AG10803 (cell line): ENCODE data around the gene SMS.

Experiments
- DNase-seq: peaks from one replicate; pipeline ENCODE4 v3.0.0; 2010; ENCODE audit warnings: low read depth
- H3K4me3 ChIP-seq: 2 replicates; pipeline ENCODE4 v1.5.1; 2011; ENCODE audit warnings: mild to moderate bottlenecking, low read length, control low read depth
- TF ChIP-seq, protein P1 (sequence below): conservative IDR thresholded peaks from 2 replicates; pipeline ENCODE4 v1.5.1; 2011; ENCODE audit warnings: mild to moderate bottlenecking, low read length, control low read depth, inconsistent platforms

SMS gene

GRCh38 chrX:21926116-21926515 lies 14.4 kb upstream of the SMS start:
- DNase-seq: peak; percentile 39
- peak overlapping the region; percentile 29 for H3K4me3 ChIP-seq
- TF ChIP-seq, protein P1, sequence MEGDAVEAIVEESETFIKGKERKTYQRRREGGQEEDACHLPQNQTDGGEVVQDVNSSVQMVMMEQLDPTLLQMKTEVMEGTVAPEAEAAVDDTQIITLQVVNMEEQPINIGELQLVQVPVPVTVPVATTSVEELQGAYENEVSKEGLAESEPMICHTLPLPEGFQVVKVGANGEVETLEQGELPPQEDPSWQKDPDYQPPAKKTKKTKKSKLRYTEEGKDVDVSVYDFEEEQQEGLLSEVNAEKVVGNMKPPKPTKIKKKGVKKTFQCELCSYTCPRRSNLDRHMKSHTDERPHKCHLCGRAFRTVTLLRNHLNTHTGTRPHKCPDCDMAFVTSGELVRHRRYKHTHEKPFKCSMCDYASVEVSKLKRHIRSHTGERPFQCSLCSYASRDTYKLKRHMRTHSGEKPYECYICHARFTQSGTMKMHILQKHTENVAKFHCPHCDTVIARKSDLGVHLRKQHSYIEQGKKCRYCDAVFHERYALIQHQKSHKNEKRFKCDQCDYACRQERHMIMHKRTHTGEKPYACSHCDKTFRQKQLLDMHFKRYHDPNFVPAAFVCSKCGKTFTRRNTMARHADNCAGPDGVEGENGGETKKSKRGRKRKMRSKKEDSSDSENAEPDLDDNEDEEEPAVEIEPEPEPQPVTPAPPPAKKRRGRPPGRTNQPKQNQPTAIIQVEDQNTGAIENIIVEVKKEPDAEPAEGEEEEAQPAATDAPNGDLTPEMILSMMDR: no peak

DNA sequence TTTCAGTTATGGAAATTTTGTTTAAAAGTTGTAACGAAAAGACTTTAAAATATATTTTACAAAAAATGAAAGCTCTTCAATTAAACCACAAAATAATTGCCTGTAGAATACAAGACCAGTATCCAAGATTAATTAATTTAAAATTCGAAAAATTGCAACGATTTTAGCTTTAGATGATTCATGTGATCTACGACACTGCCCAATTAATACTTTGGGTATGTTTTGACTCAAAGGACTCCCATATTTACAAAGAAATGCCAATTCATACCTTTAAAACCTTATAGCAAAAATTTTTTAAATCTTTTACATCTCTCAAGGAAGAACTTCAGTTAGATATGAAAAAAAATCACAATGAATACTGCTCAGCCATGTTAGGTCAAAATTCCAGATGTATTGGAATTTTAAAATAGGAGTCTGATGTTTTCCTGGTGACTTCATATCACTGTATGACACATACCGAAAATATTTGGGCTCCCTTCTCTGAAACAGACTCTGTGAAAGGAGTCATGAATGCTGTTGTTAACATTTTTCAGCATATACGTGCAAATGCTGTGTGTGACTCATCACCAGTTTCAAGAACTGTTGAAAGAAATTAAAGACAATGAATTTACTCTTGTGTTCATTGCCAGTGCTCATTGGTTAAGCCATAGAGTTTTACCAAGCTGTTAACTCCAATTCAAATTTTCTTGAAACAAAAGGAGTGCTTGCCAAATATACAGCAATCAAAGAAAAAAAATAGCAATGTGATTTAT lies 13.8 kb upstream of the SMS start:
- H3K4me3 ChIP-seq: peak overlapping the region; percentile 29
- TF ChIP-seq, protein P1: no peak
- DNase-seq: peak; percentile 96

- TF ChIP-seq, protein P1: no peak
- DNase-seq: no peak
Observed at GRCh38 chrX:21929209-21929608, 11.3 kb upstream of the SMS start.

GRCh38 chrX:21930986-21931385 lies 9.5 kb upstream of the SMS start:
- no peak overlapping the region for H3K4me3 ChIP-seq
- peak; percentile 41 for DNase-seq
- TF ChIP-seq, protein P1: no peak

More at GRCh38 chrX:21929209-21929608, 11.3 kb upstream of the SMS start:
- H3K4me3 ChIP-seq: no peak overlapping the region

DNA sequence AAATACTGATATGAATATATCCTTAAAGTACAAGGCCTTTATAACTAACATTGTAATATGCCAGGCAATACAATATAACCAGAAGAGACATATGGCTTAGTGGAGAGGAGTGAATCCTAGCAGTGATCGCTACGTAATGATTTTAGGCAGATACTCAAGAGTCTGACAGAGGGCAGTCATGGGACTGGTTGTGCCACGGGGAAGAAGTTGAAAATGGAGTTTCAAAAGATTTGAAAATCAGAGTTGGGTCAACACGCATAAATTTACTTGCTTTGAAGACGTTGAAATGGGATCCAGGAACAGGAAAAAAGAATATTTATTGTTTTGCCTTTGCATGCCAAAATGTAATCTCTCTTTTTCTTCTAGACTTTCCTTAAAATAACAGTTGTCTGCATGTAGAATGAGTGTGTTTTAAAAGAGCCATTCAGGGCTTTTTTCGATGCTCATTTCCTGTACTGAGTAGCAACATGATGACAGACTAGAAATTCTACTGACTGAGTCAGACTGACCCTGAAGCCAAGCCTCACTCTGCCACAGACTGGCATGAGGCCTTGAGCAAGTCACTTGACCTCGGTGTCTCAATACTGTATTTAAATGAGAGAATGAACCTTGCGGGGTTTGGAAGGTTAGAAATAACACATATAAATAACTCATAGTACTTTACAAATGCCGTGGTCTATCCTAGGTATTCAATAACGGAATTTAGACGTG lies 8.1 kb upstream of the SMS start:
- DNase-seq: peak; percentile 87
- no peak overlapping the region for H3K4me3 ChIP-seq
- TF ChIP-seq, protein P1: no peak; the same call in 1 of the 2 replicates

- no peak for DNase-seq
- TF ChIP-seq, protein P1: no peak
- no peak overlapping the region for H3K4me3 ChIP-seq
Observed at GRCh38 chrX:21933077-21933476, 7.4 kb upstream of the SMS start.

DNA sequence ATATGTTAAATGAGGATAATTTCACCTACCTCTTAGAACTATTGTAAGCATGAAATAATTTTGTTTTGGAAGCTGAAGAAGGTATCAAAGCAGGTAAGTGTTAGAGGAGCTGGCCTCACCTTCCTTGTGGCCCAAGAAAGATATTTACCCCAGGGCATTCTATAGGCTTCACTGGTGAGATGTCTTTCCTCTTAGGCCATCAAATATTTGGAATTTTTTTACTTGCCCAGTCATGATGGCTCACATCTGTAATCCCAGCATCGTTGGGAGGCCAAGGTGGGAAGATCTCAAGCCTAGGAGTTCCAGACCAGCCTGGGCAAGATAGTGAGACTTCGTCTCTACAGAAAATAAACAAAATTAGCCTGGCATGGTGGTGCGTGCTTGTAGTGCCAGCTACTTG lies 6.1 kb upstream of the SMS start:
- DNase-seq: no peak
- TF ChIP-seq, protein P1: no peak
- H3K4me3 ChIP-seq: no peak overlapping the region
